IMR-90 (cell line): ENCODE data around the gene SIRPD. TPM values are rescaled to one million over a fixed set of nuclear protein-coding genes. Genes with fewer than 3 reads are reported as not detected.

Source experiments
- ATAC-seq: fragments of 200-7000 bp; cut with Tn5 transposase; 2 replicates; pipeline ENCODE4 v1.9.1; 2020; ENCODE audit warnings: low read depth, mild to moderate bottlenecking, moderate library complexity
- BruUV-seq: library from RNA; stranded (reverse); fragments of 400-500 nt; replicated peaks from 2 replicates; lab custom pipeline; 2021; lab: Mats Ljungman, UMichigan
- CTCF ChIA-PET: fragments of 300-600 bp; formaldehyde crosslinking; extraction: SDS; loops from one replicate; lab custom pipeline; 2021; ENCODE audit warnings: antibody characterized with exemption; lab: Yijun Ruan, JAX
- POLR2A ChIA-PET: fragments of 300-600 bp; sonication (Branson Sonifier 250); formaldehyde crosslinking; loops from one replicate; lab custom pipeline; 2022; ENCODE audit warnings: antibody characterized with exemption; ENCODE audit not compliant: unreplicated experiment; lab: Charles Lee
- DNase-seq: peaks from one replicate; pipeline ENCODE4 v3.0.0; 2013
- H2AFZ ChIP-seq: replicated peaks from 2 replicates; pipeline ENCODE3; 2013; ENCODE audit warnings: low read length, mild to moderate bottlenecking; ENCODE audit not compliant: poor library complexity
- H2AK5ac ChIP-seq: 2 replicates; pipeline ENCODE4 v1.6.1; 2013; ENCODE audit warnings: low read depth, low read length, inconsistent platforms
- H2AK9ac ChIP-seq: replicated peaks from 2 replicates; pipeline ENCODE3; 2013; ENCODE audit warnings: mild to moderate bottlenecking, low read depth, low read length, moderate library complexity; ENCODE audit not compliant: poor library complexity
- H2BK120ac ChIP-seq: 2 replicates; pipeline ENCODE4 v1.6.1; 2013; ENCODE audit warnings: low read depth, low read length, inconsistent platforms
- H2BK15ac ChIP-seq: 3 replicates; pipeline ENCODE4 v1.6.1; 2013; ENCODE audit warnings: low read depth, low read length, inconsistent platforms
- H2BK20ac ChIP-seq: 2 replicates; pipeline ENCODE4 v1.6.1; 2013; ENCODE audit warnings: low read depth, mild to moderate bottlenecking, inconsistent platforms, low read length, moderate library complexity
- H2BK5ac ChIP-seq: 2 replicates; pipeline ENCODE4 v1.6.1; 2013; ENCODE audit warnings: mild to moderate bottlenecking, low read depth, low read length, inconsistent platforms; ENCODE audit not compliant: poor library complexity, severe bottlenecking
- H3K14ac ChIP-seq: replicated peaks from 2 replicates; pipeline ENCODE4 v1.6.1; 2013; ENCODE audit warnings: low read depth, low read length, inconsistent platforms
- H3K18ac ChIP-seq: 2 replicates; pipeline ENCODE4 v1.6.1; 2013; ENCODE audit warnings: low read depth, low read length, control low read depth
- H3K23ac ChIP-seq: 2 replicates; pipeline ENCODE4 v1.6.1; 2013; ENCODE audit warnings: low read depth, low read length, inconsistent platforms
- H3K27ac ChIP-seq: 2 replicates; pipeline ENCODE4 v1.5.1; 2013; ENCODE audit warnings: mild to moderate bottlenecking, control low read depth, low read length; ENCODE audit not compliant: insufficient read depth
- H3K27me3 ChIP-seq: 2 replicates; pipeline ENCODE4 v1.6.1; 2013; ENCODE audit warnings: low read length; ENCODE audit not compliant: control insufficient read depth, insufficient read depth
- H3K36me3 ChIP-seq: 2 replicates; pipeline ENCODE4 v1.6.1; 2013; ENCODE audit warnings: low read length, mixed read lengths; ENCODE audit not compliant: control insufficient read depth, insufficient read depth
- H3K4ac ChIP-seq: 2 replicates; pipeline ENCODE4 v1.6.1; 2013; ENCODE audit warnings: low read depth, low read length, inconsistent platforms
- H3K4me1 ChIP-seq: 2 replicates; pipeline ENCODE4 v1.6.1; 2013; ENCODE audit warnings: low read length, mixed read lengths; ENCODE audit not compliant: control insufficient read depth, insufficient read depth
- H3K4me2 ChIP-seq: 2 replicates; pipeline ENCODE4 v1.6.1; 2013; ENCODE audit warnings: low read depth, mild to moderate bottlenecking, control low read depth, low read length, moderate library complexity
- H3K4me3 ChIP-seq: 2 replicates; pipeline ENCODE4 v1.5.1; 2013; ENCODE audit warnings: low read depth, mild to moderate bottlenecking, control low read depth, low read length, moderate library complexity; ENCODE audit not compliant: insufficient read depth
- H3K56ac ChIP-seq: 2 replicates; pipeline ENCODE4 v1.6.1; 2013; ENCODE audit warnings: low read length, inconsistent platforms; ENCODE audit not compliant: insufficient read depth; ENCODE audit errors: extremely low read depth
- H3K79me1 ChIP-seq, 2 experiments: 2 replicates each; pipeline ENCODE4 v1.6.1; 2013; ENCODE audit warnings: low read length in 2 of 2, inconsistent platforms in 1 of 2, low read depth in 1 of 2
- H3K9ac ChIP-seq: 2 replicates; pipeline ENCODE4 v1.6.1; 2013; ENCODE audit warnings: low read depth, low read length, control low read depth
- H3K9me1 ChIP-seq: 2 replicates; pipeline ENCODE4 v1.6.1; 2013; ENCODE audit warnings: low read length, inconsistent platforms; ENCODE audit not compliant: insufficient read depth
- H3K9me3 ChIP-seq: 2 replicates; pipeline ENCODE4 v1.6.1; 2013; ENCODE audit warnings: low read length; ENCODE audit not compliant: control insufficient read depth, insufficient read depth
- H4K20me1 ChIP-seq: 2 replicates; pipeline ENCODE4 v1.6.1; 2013; ENCODE audit warnings: low read length, inconsistent platforms; ENCODE audit not compliant: insufficient read depth
- H4K5ac ChIP-seq: 2 replicates; pipeline ENCODE4 v1.6.1; 2013; ENCODE audit warnings: mild to moderate bottlenecking, low read depth, low read length, control low read depth
- H4K8ac ChIP-seq, 2 experiments: 2 replicates each; pipeline ENCODE4 v1.6.1; 2013; ENCODE audit warnings: low read depth in 2 of 2, low read length in 2 of 2, control low read depth in 1 of 2, inconsistent platforms in 1 of 2
- H4K91ac ChIP-seq: 2 replicates; pipeline ENCODE4 v1.6.1; 2013; ENCODE audit warnings: low read depth, low read length, inconsistent platforms; ENCODE audit not compliant: insufficient read depth
- BHLHE40 ChIP-seq: fragments of 150-350 bp; IDR thresholded peaks from 2 replicates; pipeline ENCODE4 v1.6.1; 2016; ENCODE audit warnings: mild to moderate bottlenecking, low read depth, low read length
- CEBPB ChIP-seq: IDR thresholded peaks from 2 replicates; pipeline ENCODE4 v1.6.1; 2012; ENCODE audit warnings: low read depth, low read length, improper control_type of control experiment
- CHD1 ChIP-seq: IDR thresholded peaks from 2 replicates; pipeline ENCODE4 v1.6.1; 2012; ENCODE audit warnings: low read depth, low read length, improper control_type of control experiment
- CTCF ChIP-seq: conservative IDR thresholded peaks from 2 replicates; pipeline ENCODE4 v1.5.1; 2012; ENCODE audit warnings: mild to moderate bottlenecking, low read depth, low read length, improper control_type of control experiment
- FOS ChIP-seq: fragments of 150-350 bp; IDR thresholded peaks from 2 replicates; pipeline ENCODE4 v1.6.1; 2016; ENCODE audit warnings: low read depth, low read length
- MAZ ChIP-seq: IDR thresholded peaks from 2 replicates; pipeline ENCODE4 v1.6.1; 2012; ENCODE audit warnings: low read depth, mild to moderate bottlenecking, low read length, improper control_type of control experiment, moderate library complexity, borderline replicate concordance
- MXI1 ChIP-seq: IDR thresholded peaks from 2 replicates; pipeline ENCODE4 v1.6.1; 2012; ENCODE audit warnings: low read depth, mild to moderate bottlenecking, low read length, moderate library complexity, borderline replicate concordance
- NFE2L2 ChIP-seq: fragments of 150-350 bp; IDR thresholded peaks from 2 replicates; pipeline ENCODE4 v1.6.1; 2016; ENCODE audit warnings: low read depth, mild to moderate bottlenecking, low read length
- RAD21 ChIP-seq: IDR thresholded peaks from 2 replicates; pipeline ENCODE4 v1.6.1; 2012; ENCODE audit warnings: low read length, improper control_type of control experiment
- WGBS, 2 experiments: methylation state at CpG; one replicate each; pipeline versions ENCODE4 v1.1.5 to v1.1.7; 2013; ENCODE audit warnings: missing lambda C conversion rate in 2 of 2; ENCODE audit not compliant: insufficient read length in 1 of 2; ENCODE audit errors: extremely low coverage in 2 of 2; 5-methylcytosine and 5-hydroxymethylcytosine counted together
- dilution Hi-C: fragments of 300-500 bp; cut with HindIII; formaldehyde crosslinking; loops from one replicate; pipeline ENCODE4 v1.14.3; 2018; ENCODE audit warnings: low sequenced_read_pairs; ENCODE audit not compliant: unreplicated experiment
- in situ Hi-C: fragments of 300-500 bp; cut with MboI; formaldehyde crosslinking; loops from 3 replicates; pipeline ENCODE4 v1.14.3; 2019; ENCODE audit warnings: low sequenced_read_pairs, inconsistent platforms, mixed read lengths
- intact Hi-C: fragments of 100-400 bp; cut with micrococcal nuclease; formaldehyde crosslinking; loops from 2 replicates; pipeline ENCODE4 v1.10.0; 2022
- polyA plus RNA-seq, 3 experiments: library from polyadenylated mRNA; depleted of rRNA; stranded (reverse); fragments of >200 nt; gene quantifications; 2 replicates each; pipeline ENCODE4 v1.2.3, GENCODE V29; 2012; ENCODE audit warnings: low replicate concordance in 1 of 3
- total RNA-seq: library from RNA; depleted of rRNA; stranded (reverse); fragments of >200 nt; gene quantifications from 2 replicates; pipeline ENCODE4 v1.2.3, GENCODE V29; 2012
- TF ChIP-seq, protein P1 (sequence below): fragments of 150-350 bp; IDR thresholded peaks from 2 replicates; pipeline ENCODE4 v1.6.1; 2016; ENCODE audit warnings: low read depth, mild to moderate bottlenecking, low read length, moderate library complexity, borderline replicate concordance

Gene SIRPD
- total and polyA plus RNA-seq, 2 of the 4 experiments (the other 2 are of a cell fraction): not detected

DNA sequence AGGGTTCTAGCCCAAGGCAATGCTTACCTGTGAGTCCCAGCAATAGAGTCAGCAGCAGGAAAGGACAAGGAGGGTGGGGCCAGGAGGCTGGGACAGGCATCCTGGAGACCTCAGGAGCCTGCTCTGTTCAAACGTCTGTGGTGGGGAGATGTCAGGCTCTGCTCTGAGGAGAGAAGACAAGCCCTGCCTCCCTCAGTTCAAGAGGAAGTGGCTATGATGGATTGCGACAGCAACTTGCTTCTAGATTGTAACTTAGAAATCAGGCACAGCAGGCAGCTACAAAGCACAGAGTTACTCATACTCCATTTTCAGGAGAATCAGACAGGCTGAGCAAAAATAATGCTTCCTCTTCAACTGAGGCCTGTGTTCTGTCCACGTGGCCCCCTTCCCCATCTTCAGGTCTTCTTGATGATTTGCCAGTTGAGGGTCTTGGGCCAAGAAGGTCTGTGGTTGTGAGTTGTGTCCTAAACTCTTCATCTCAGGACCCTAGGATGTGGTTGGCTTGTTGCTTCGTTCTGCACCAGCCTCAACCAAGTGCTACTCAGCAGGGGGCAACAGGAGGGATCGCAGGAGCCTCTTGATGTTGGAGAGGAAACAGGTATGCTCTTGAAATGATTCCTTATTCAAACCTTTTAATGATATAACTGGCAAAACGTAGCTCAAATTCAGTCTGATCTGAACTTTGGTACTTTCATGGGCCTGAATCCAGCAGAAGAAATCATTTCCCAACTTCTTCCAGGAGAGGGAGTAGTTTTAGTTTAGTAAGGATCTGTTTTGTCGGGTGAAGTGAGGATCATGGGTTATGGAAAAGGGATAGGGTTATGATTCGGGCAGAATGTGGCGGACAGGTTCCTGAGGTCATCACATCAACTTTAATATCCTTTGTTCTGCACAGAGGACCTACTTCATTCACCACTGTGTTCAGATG, 31.3 kb upstream of the SIRPD start:
- CTCF ChIA-PET: no interaction called here
- Histone ChIP-seq H3K9ac (no peak overlapping the region), H3K4ac (no peak overlapping the region), H3K9me3 (no peaks in the 10 kb centered on the region), H3K18ac (no peak overlapping the region), H3K4me3 (no peak overlapping the region), H3K4me2 (no peak overlapping the region), H2BK120ac (no peak overlapping the region), H3K27me3 (no peaks in the 10 kb centered on the region), H3K36me3 (no peaks in the 10 kb centered on the region), H4K20me1 (no peaks in the 10 kb centered on the region), H4K8ac (no peak overlapping the region), H3K56ac (no peak overlapping the region), H4K91ac (no peak overlapping the region), H3K23ac (no peak overlapping the region), H3K27ac (no peak overlapping the region), H2AK9ac (no peak overlapping the region), H2BK15ac (no peak overlapping the region), H2BK20ac (no peak overlapping the region), H3K9me1 (no peaks in the 10 kb centered on the region), H2AK5ac (no peak overlapping the region), H2AFZ (no peak overlapping the region), H3K14ac (no peak overlapping the region), H3K79me1 (no peaks in the 10 kb centered on the region), H3K4me1 (no peaks in the 10 kb centered on the region), H2BK5ac (no peak overlapping the region), H4K5ac (no peak overlapping the region)
- DNase-seq (no peak), ATAC-seq (no peak)
- dilution Hi-C loops: no loop called here
- POLR2A ChIA-PET: no interaction called here
- intact Hi-C loops: no loop called here
- no CpG with 5 or more reads among the region's 9 CpGs for WGBS, 2 experiments
- no TSS peak for BruUV-seq
- TF ChIP-seq CEBPB (no peak), NFE2L2 (no peak), CHD1 (no peak), RAD21 (no peak), MXI1 (no peak), FOS (no peak), MAZ (no peak), CTCF (no peak), BHLHE40 (no peak)
- TF ChIP-seq, protein P1, sequence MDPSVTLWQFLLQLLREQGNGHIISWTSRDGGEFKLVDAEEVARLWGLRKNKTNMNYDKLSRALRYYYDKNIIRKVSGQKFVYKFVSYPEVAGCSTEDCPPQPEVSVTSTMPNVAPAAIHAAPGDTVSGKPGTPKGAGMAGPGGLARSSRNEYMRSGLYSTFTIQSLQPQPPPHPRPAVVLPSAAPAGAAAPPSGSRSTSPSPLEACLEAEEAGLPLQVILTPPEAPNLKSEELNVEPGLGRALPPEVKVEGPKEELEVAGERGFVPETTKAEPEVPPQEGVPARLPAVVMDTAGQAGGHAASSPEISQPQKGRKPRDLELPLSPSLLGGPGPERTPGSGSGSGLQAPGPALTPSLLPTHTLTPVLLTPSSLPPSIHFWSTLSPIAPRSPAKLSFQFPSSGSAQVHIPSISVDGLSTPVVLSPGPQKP: no peak
- in situ Hi-C loops: no loop called here
